Liver (tissue), 9 donors: ENCODE measurements around the gene MRAP2. TPM values are rescaled to one million over a fixed set of nuclear protein-coding genes. Genes with fewer than 3 reads are reported as not detected.

ENCODE experiments used
- DNase-seq: peaks from one replicate; pipeline ENCODE4 v3.0.0-alpha.2; 2017; ENCODE audit warnings: low spot score
- H3K27ac ChIP-seq, 2 donors: one replicate each; pipeline ENCODE4 v1.7.0; 2013; ENCODE audit warnings: inconsistent platforms in 2 of 2, low read length in 2 of 2, control low read depth in 1 of 2, low read depth in 1 of 2, mild to moderate bottlenecking in 1 of 2
- H3K27me3 ChIP-seq, 4 donors: one replicate each; pipeline versions ENCODE4 v1.6.1 to v1.7.0; 2013; ENCODE audit warnings: low read length in 3 of 4, inconsistent platforms in 1 of 4, mild to moderate bottlenecking in 1 of 4, moderate library complexity in 1 of 4; ENCODE audit not compliant: control insufficient read depth in 4 of 4, insufficient read depth in 4 of 4
- H3K36me3 ChIP-seq, 4 donors: one replicate each; pipeline versions ENCODE4 v1.6.1 to v1.7.0; 2013; ENCODE audit warnings: low read length in 3 of 4, mild to moderate bottlenecking in 3 of 4, low read depth in 1 of 4, moderate library complexity in 1 of 4; ENCODE audit not compliant: control insufficient read depth in 4 of 4, insufficient read depth in 3 of 4
- H3K4me1 ChIP-seq, 4 donors: one replicate each; pipeline versions ENCODE4 v1.6.1 to v1.7.0; 2013; ENCODE audit warnings: low read length in 3 of 4, mild to moderate bottlenecking in 3 of 4, moderate library complexity in 1 of 4; ENCODE audit not compliant: control insufficient read depth in 4 of 4, insufficient read depth in 4 of 4
- H3K4me3 ChIP-seq, 3 donors: one replicate each; pipeline versions ENCODE4 v1.6.1 to v1.7.0; 2013; ENCODE audit warnings: low read length in 3 of 3, control low read depth in 1 of 3, low read depth in 1 of 3, mild to moderate bottlenecking in 1 of 3
- H3K9ac ChIP-seq, 2 donors: one replicate each; pipeline ENCODE4 v1.7.0; 2013; ENCODE audit warnings: low read length in 2 of 2, mild to moderate bottlenecking in 2 of 2, moderate library complexity in 2 of 2, control low read depth in 1 of 2, low read depth in 1 of 2
- H3K9me3 ChIP-seq, 4 donors: one replicate each; pipeline versions ENCODE4 v1.6.1 to v1.7.0; 2013; ENCODE audit warnings: low read length in 3 of 4; ENCODE audit not compliant: control insufficient read depth in 4 of 4
- CTCF ChIP-seq: fragments of 150-350 bp; IDR thresholded peaks from 2 replicates; pipeline ENCODE4 v1.5.1; 2017; ENCODE audit warnings: improper control_type of control experiment, low read depth, low read length; ENCODE audit not compliant: missing input control
- FOXA1 ChIP-seq: IDR thresholded peaks from 2 replicates; pipeline ENCODE4 v1.6.1; 2016; ENCODE audit warnings: antibody characterized with exemption
- FOXA2 ChIP-seq: IDR thresholded peaks from 2 replicates; pipeline ENCODE4 v1.6.1; 2016; ENCODE audit warnings: antibody characterized with exemption
- HNF4A ChIP-seq, 2 donors: conservative IDR thresholded peaks; 2 replicates each; pipeline ENCODE4 v1.6.1; 2016; ENCODE audit warnings: antibody characterized with exemption in 2 of 2, mild to moderate bottlenecking in 2 of 2
- HNF4G ChIP-seq: IDR thresholded peaks from 2 replicates; pipeline ENCODE4 v1.6.1; 2016; ENCODE audit warnings: antibody characterized with exemption
- JUND ChIP-seq, 2 donors: IDR thresholded peaks; 2 replicates each; pipeline ENCODE4 v1.6.1; 2016; ENCODE audit warnings: antibody characterized with exemption in 2 of 2
- MAX ChIP-seq: IDR thresholded peaks from 2 replicates; pipeline ENCODE4 v1.6.1; 2016; ENCODE audit warnings: antibody characterized with exemption
- NR2F2 ChIP-seq: IDR thresholded peaks from 2 replicates; pipeline ENCODE4 v1.6.1; 2016; ENCODE audit warnings: antibody characterized with exemption
- RAD21 ChIP-seq, 2 donors: IDR thresholded peaks; 2 replicates each; pipeline ENCODE4 v1.6.1; 2016; ENCODE audit warnings: antibody characterized with exemption in 2 of 2, mild to moderate bottlenecking in 2 of 2
- REST ChIP-seq: IDR thresholded peaks from 2 replicates; pipeline ENCODE4 v1.6.1; 2016; ENCODE audit warnings: antibody characterized with exemption, mild to moderate bottlenecking
- RXRA ChIP-seq, 2 donors: IDR thresholded peaks; 2 replicates each; pipeline ENCODE4 v1.6.1; 2017 to 2018; ENCODE audit warnings: antibody characterized with exemption in 2 of 2, mild to moderate bottlenecking in 1 of 2
- SP1 ChIP-seq: IDR thresholded peaks from 2 replicates; pipeline ENCODE4 v1.6.1; 2018; ENCODE audit warnings: antibody characterized with exemption, mild to moderate bottlenecking
- TAF1 ChIP-seq: conservative IDR thresholded peaks from 2 replicates; pipeline ENCODE4 v1.6.1; 2016; ENCODE audit warnings: antibody characterized with exemption, mild to moderate bottlenecking
- YY1 ChIP-seq: IDR thresholded peaks from 2 replicates; pipeline ENCODE4 v1.6.1; 2016; ENCODE audit warnings: antibody characterized with exemption, mild to moderate bottlenecking
- ZBTB33 ChIP-seq: IDR thresholded peaks from 2 replicates; pipeline ENCODE4 v1.6.1; 2016; ENCODE audit warnings: antibody characterized with exemption
- WGBS: extraction: QIAGEN DNeasy Blood & Tissue Kit; methylation state at CpG from one replicate; pipeline ENCODE4 v1.1.7; 2013; 5-methylcytosine and 5-hydroxymethylcytosine counted together
- polyA plus RNA-seq, 2 donors: library from polyadenylated mRNA; stranded (reverse) in 1 of 2; unstranded in 1 of 2; fragments of 200-250 nt in 1 of 2; fragments of >200 nt in 1 of 2; fragmentation: Nextera tagmentation in 1 of 2; extraction: Ambion mirVana in 1 of 2; gene quantifications; one replicate each; pipeline versions ENCODE4 v1.2.1 to v1.2.3, GENCODE V29; 2013 to 2015
- total RNA-seq, 2 donors: library from RNA; depleted of rRNA; stranded (reverse); fragments of >200 nt; gene quantifications; one replicate each; pipeline ENCODE4 v1.2.3, GENCODE V29; 2014
- donor health status: healthy.
- donor health status: healthy.
- donor health status: healthy.
- donor health status: healthy.
- donor health status: healthy.

The MRAP2 gene
- total and polyA plus RNA-seq, 4 donors: 0.05 to 0.51 (median 0.08) TPM; not detected in 1

- no peak for TF ChIP-seq ZBTB33
- TF ChIP-seq YY1: no peak
- no peak for TF ChIP-seq FOXA1
- no peak for TF ChIP-seq FOXA2
- TF ChIP-seq RXRA (IDR thresholded peaks at IDR 0.05): no peak
Observed at GRCh38 chr6:84003131-84003530, 30.4 kb upstream of the MRAP2 start (continued).

GRCh38 chr6:84003654-84004053 lies 29.9 kb upstream of the MRAP2 start:
- WGBS: 80% methylated on average over 4 of the region's 4 CpGs
- no peak for DNase-seq
- Histone ChIP-seq H3K36me3 (no peaks in the 10 kb centered on the region), H3K4me3 (no peak overlapping the region), H3K9ac (no peak overlapping the region), H3K27ac (no peak overlapping the region), H3K4me1 (no peaks in the 10 kb centered on the region), H3K27me3 (peaks cover 0 to 7% (median 0%) of the 10 kb centered on the region in 4 donors), H3K9me3 (no peaks in the 10 kb centered on the region)
- TF ChIP-seq CTCF (no peak), REST (no peak), FOXA2 (no peak), JUND (IDR thresholded peaks at IDR 0.05) (no peak)

GRCh38 chr6:84007871-84008270 lies 25.7 kb upstream of the MRAP2 start:
- Histone ChIP-seq H3K4me1 (no peaks in the 10 kb centered on the region), H3K27me3 (peaks cover 0 to 5% (median 0%) of the 10 kb centered on the region in 4 donors), H3K9ac (no peak overlapping the region), H3K9me3 (no peaks in the 10 kb centered on the region), H3K27ac (no peak overlapping the region), H3K4me3 (no peak overlapping the region), H3K36me3 (no peaks in the 10 kb centered on the region)
- TF ChIP-seq HNF4A (conservative IDR thresholded peaks at IDR 0.05): no peak
- no peak for TF ChIP-seq YY1
- no peak for TF ChIP-seq MAX
- TF ChIP-seq RAD21 (IDR thresholded peaks at IDR 0.05): no peak
- TF ChIP-seq SP1: no peak
- no peak for TF ChIP-seq TAF1
- TF ChIP-seq NR2F2: no peak
- TF ChIP-seq REST: no peak
- no peak for TF ChIP-seq HNF4G
- 73% methylated on average over 5 of the region's 5 CpGs for WGBS
- no peak for DNase-seq
